ENCODE measurements around the gene ABHD17A.
A peak's percentile ranks its signal among the peaks of the same experiment; 100 is the strongest.
"Not testable (repeated sequence)": the region's sequence is repeated elsewhere in the genome, so short reads cannot be mapped to it uniquely, and the experiment has no call there.

ABHD17A gene

DNA sequence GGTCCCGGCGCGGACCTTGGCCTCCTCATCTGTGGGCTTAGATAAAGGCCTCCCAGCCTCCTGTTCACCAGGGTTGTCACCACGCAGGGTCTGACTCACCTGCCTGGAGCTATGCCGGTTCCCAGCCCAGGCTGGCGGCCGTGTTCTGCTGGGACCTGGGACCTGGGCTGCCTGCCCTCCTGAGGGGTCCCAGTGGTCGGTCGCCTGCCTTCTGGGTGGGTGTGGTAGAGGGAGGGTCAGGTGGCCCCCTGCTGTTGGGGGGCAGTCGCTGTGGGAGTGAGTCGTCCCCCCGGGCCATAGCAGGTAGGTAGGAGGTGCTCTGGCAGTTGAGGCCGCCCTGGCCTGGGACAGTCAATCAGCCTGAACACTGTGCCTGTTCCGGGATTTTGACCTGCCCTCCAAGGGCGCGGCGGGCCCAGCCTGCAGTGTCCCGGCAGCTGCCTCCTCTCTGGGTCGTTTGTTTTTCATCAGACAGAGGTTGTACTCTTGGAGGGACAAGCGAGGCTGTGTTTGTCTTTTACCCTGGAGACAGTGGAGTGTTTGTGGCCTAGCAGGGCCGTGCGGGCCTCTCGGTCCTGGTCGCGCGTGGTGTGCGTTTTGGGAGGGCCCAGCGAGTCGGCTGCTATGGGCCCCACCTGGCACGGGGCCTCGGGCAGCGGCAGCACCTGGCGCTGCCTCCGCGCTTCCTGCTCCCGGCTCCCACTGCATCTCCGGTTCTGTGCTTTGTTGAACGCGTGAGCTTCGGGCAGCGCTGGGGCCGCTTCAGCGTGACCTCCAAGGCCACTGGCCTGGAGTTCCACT, 22.5 kb upstream of the ABHD17A start:
- no peak overlapping the region for H3K27ac ChIP-seq (ENCODE audit: low read depth, low read length)
- no peak overlapping the region for H3K9ac ChIP-seq (ENCODE audit: low read length)
- H3K4me3 ChIP-seq (ENCODE audit: low read length): peak overlapping the region; percentile 25
- H3K36me3 ChIP-seq (ENCODE audit: control insufficient read depth, insufficient read depth, low read length): no peaks in the 10 kb centered on the region
- H3K27me3 ChIP-seq (ENCODE audit: control insufficient read depth, insufficient read depth, low read length): no peaks in the 10 kb centered on the region
- no peaks in the 10 kb centered on the region for H3K4me1 ChIP-seq (ENCODE audit: control insufficient read depth, insufficient read depth, low read length)

DNA sequence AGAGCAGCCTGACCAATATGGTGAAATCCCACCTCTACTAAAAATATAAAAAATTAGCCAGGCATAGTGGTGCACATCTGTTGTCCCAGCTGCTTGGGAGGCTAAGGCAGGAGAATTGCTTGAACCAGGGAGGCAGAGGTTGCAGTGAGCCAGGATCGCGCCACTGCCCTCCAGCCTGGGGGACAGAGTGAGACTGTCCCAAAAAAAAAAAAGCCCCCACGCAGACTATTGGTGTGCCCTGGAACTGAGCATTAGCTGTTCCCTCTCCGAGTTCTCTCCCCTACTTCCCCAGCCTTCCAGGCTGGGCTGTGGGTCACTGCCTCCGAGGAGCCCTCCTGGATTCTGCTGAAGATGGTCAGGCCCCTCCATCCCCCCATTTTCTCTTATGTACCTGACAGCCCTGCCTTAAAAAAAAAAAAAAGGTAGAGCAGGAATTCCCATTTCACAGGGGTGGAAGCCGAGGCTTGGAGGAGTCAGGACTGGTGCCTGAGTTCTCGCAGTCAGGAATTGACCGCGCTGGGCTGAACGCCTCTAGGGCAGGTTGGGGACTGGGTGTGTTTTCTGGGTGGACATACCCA, 21.8 kb upstream of the ABHD17A start:
- H3K27me3 ChIP-seq (ENCODE audit: control insufficient read depth, insufficient read depth, low read length): no peaks in the 10 kb centered on the region
- H3K9ac ChIP-seq (ENCODE audit: low read length): no peak overlapping the region
- no peaks in the 10 kb centered on the region for H3K36me3 ChIP-seq (ENCODE audit: control insufficient read depth, insufficient read depth, low read length)
- H3K4me3 ChIP-seq (ENCODE audit: low read length): no peak overlapping the region
- no peak overlapping the region for H3K27ac ChIP-seq (ENCODE audit: low read depth, low read length)
- no peaks in the 10 kb centered on the region for H3K4me1 ChIP-seq (ENCODE audit: control insufficient read depth, insufficient read depth, low read length)

DNA sequence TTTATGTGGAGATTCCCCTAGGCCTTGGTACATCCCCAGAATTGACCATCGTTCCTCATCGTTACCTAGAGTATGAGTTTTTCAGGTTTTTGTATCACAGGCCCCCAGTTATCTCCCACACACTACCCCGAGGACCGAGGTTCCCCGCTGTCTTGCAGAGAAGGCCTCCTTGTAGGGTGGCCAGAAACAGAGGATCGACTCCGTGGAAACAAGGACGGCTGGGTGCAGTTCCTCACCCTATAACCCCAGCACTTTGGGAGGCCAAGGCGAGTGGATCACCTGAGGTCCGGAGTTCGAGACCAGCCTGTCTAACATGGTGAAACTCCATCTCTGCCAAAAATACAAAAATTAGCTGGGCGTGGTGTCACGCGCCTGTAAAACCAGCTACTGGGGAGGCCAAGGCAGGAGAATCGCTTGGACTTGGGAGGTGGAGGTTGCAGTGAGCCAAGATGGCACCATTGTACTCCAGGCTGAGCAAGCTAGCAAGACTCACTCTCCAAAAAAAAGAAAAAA, 20.6 kb upstream of the ABHD17A start:
- Histone ChIP-seq H3K27ac (ENCODE audit: low read depth, low read length) (peak overlapping the region; percentile 87), H3K4me3 (ENCODE audit: low read length) (peak overlapping the region; percentile 85), H3K36me3 (ENCODE audit: control insufficient read depth, insufficient read depth, low read length) (no peaks in the 10 kb centered on the region), H3K4me1 (ENCODE audit: control insufficient read depth, insufficient read depth, low read length) (no peaks in the 10 kb centered on the region), H3K27me3 (ENCODE audit: control insufficient read depth, insufficient read depth, low read length) (no peaks in the 10 kb centered on the region), H3K9ac (ENCODE audit: low read length) (peak overlapping the region; percentile 47)

- Histone ChIP-seq H3K4me1 (ENCODE audit: control insufficient read depth, insufficient read depth, low read length) (no peaks in the 10 kb centered on the region), H3K27ac (ENCODE audit: low read depth, low read length) (peak within 1 kb of the TSS; percentile 87), H3K36me3 (ENCODE audit: control insufficient read depth, insufficient read depth, low read length) (no peaks in the 10 kb centered on the region), H3K4me3 (ENCODE audit: low read length) (peak within 1 kb of the TSS; percentile 85), H3K9ac (ENCODE audit: low read length) (peak within 1 kb of the TSS; percentile 47), H3K27me3 (ENCODE audit: control insufficient read depth, insufficient read depth, low read length) (no peaks in the 10 kb centered on the region)
Measured at GRCh38 chr19:1905110-1905862, 20.0 kb upstream of the ABHD17A start, which contains the start of the genes ADAT3 and SCAMP4. Gene ADAT3, plus strand, starts transcription at chr19:1905399. Its CDS starts 6,649 bp downstream, at chr19:1912048. Gene SCAMP4, plus strand, starts transcription at chr19:1905399. Its CDS starts 9,621 bp downstream, at chr19:1915020.

DNA sequence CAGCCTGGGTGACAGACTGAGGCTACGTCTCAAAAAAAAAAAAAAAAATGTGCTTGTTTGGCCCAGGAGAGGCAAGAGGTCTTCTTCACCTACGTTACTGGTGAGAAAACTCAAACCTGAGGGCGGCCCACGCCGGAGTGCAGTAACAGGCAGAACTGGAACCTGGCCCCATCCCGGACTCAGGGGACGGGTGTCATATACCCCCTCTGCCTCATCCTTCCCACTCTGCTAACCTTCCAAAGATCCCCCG, 19.5 kb upstream of the ABHD17A start:
- Histone ChIP-seq H3K4me3 (ENCODE audit: low read length) (peak overlapping the region; percentile 44), H3K4me1 (ENCODE audit: control insufficient read depth, insufficient read depth, low read length) (no peaks in the 10 kb centered on the region), H3K9ac (ENCODE audit: low read length) (no peak overlapping the region), H3K27ac (ENCODE audit: low read depth, low read length) (peak overlapping the region; percentile 87), H3K27me3 (ENCODE audit: control insufficient read depth, insufficient read depth, low read length) (no peaks in the 10 kb centered on the region), H3K36me3 (ENCODE audit: control insufficient read depth, insufficient read depth, low read length) (no peaks in the 10 kb centered on the region)

- H3K4me3 ChIP-seq (ENCODE audit: low read length): no peak overlapping the region
- H3K27ac ChIP-seq (ENCODE audit: low read depth, low read length): no peak overlapping the region
- H3K9ac ChIP-seq (ENCODE audit: low read length): no peak overlapping the region
- H3K27me3 ChIP-seq (ENCODE audit: control insufficient read depth, insufficient read depth, low read length): no peaks in the 10 kb centered on the region
- no peaks in the 10 kb centered on the region for H3K4me1 ChIP-seq (ENCODE audit: control insufficient read depth, insufficient read depth, low read length)
- no peaks in the 10 kb centered on the region for H3K36me3 ChIP-seq (ENCODE audit: control insufficient read depth, insufficient read depth, low read length)
Measured at GRCh38 chr19:1902923-1903322, 17.6 kb upstream of the ABHD17A start.

DNA sequence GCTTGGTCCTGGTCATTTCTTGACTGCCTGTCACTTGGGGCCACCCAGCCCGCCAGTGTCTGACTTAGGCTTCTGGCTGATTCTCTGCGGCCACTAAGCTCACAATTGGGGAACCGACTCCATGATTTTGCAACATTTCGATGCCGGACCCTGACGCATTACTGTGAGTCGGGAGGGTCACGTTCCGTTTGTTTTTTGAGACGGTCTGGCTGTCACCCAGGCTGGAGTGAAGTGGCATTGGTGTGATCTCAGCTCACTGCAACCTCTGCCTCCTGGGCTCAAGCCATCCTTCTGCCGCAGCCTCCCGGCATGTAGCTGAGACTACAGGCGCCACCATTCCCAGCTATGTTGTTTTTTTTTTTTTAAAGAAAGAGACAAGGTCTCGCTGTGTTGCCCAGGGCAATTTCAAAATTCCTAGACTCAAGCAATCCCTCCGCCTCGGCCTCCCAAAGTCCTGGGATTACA, 16.7 kb upstream of the ABHD17A start:
- Histone ChIP-seq H3K36me3 (ENCODE audit: control insufficient read depth, insufficient read depth, low read length) (no peaks in the 10 kb centered on the region), H3K27ac (ENCODE audit: low read depth, low read length) (no peak overlapping the region), H3K27me3 (ENCODE audit: control insufficient read depth, insufficient read depth, low read length) (no peaks in the 10 kb centered on the region), H3K9ac (ENCODE audit: low read length) (no peak overlapping the region), H3K4me3 (ENCODE audit: low read length) (no peak overlapping the region), H3K4me1 (ENCODE audit: control insufficient read depth, insufficient read depth, low read length) (no peaks in the 10 kb centered on the region)

DNA sequence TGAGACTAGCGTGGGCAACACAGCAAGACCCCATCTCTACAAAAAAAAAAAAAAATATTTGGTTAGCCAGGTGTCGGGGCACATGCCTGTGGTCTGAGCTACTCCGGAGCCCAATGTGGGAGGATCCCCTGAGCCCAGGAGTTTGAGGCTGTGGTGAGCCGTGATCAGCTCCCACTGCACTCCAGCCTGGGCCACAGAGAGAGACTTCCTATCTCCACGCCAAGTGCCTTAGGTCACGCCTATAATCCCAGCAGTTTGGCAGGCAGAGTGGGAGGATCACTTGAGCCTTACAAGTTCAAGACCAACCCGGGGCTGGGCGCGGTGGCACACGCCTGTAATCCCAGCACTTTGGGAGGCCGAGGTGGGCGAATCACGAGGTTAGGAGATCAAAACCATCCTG, 11.2 kb upstream of the ABHD17A start:
- Histone ChIP-seq H3K9ac (ENCODE audit: low read length) (no peak overlapping the region), H3K4me3 (ENCODE audit: low read length) (no peak overlapping the region), H3K4me1 (ENCODE audit: control insufficient read depth, insufficient read depth, low read length) (no peaks in the 10 kb centered on the region), H3K27me3 (ENCODE audit: control insufficient read depth, insufficient read depth, low read length) (no peaks in the 10 kb centered on the region), H3K36me3 (ENCODE audit: control insufficient read depth, insufficient read depth, low read length) (no peaks in the 10 kb centered on the region), H3K27ac (ENCODE audit: low read depth, low read length) (no peak overlapping the region)

GRCh38 chr19:1893791-1894190, 8.5 kb upstream of the ABHD17A start:
- H3K27ac ChIP-seq (ENCODE audit: low read depth, low read length): no peak overlapping the region
- H3K9ac ChIP-seq (ENCODE audit: low read length): no peak overlapping the region
- H3K4me1 ChIP-seq (ENCODE audit: control insufficient read depth, insufficient read depth, low read length): no peaks in the 10 kb centered on the region
- no peak overlapping the region for H3K4me3 ChIP-seq (ENCODE audit: low read length)
- H3K36me3 ChIP-seq (ENCODE audit: control insufficient read depth, insufficient read depth, low read length): no peaks in the 10 kb centered on the region
- H3K27me3 ChIP-seq (ENCODE audit: control insufficient read depth, insufficient read depth, low read length): no peaks in the 10 kb centered on the region

- Histone ChIP-seq H3K4me3 (ENCODE audit: low read length) (no peak overlapping the region), H3K27ac (ENCODE audit: low read depth, low read length) (no peak overlapping the region), H3K36me3 (ENCODE audit: control insufficient read depth, insufficient read depth, low read length) (no peaks in the 10 kb centered on the region), H3K4me1 (ENCODE audit: control insufficient read depth, insufficient read depth, low read length) (no peaks in the 10 kb centered on the region), H3K9ac (ENCODE audit: low read length) (no peak overlapping the region), H3K27me3 (ENCODE audit: control insufficient read depth, insufficient read depth, low read length) (no peaks in the 10 kb centered on the region)
Measured at GRCh38 chr19:1889907-1890306, 4.6 kb upstream of the ABHD17A start.

- no peaks in the 10 kb centered on the region for H3K27me3 ChIP-seq (ENCODE audit: control insufficient read depth, insufficient read depth, low read length)
Measured at GRCh38 chr19:1888385-1888784, 3.1 kb upstream of the ABHD17A start.

DNA sequence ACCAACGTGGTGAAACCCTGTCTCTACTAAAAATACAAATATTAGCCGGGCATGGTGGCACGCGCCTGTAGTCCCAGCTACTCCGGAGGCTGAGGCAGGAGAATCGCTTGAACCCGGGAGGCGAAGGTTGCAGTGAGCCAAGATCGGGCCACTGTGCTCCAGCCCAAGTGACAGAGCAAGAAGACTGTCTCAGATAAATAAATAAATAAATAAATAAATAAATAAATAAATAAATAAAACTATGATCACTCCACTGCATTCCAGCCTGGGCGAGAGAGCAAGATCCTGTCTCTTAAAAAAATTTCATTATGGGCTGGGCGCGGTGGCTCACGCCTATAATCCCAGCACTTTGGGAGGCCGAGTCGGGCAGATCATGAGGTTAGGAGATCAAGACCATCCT, 1.1 kb upstream of the ABHD17A start:
- H3K27ac ChIP-seq (ENCODE audit: low read depth, low read length); H3K36me3 ChIP-seq (ENCODE audit: control insufficient read depth, insufficient read depth, low read length); H3K4me3 ChIP-seq (ENCODE audit: low read length); H3K27me3 ChIP-seq (ENCODE audit: control insufficient read depth, insufficient read depth, low read length); H3K9ac ChIP-seq (ENCODE audit: low read length): not testable (repeated sequence)
- H3K4me1 ChIP-seq (ENCODE audit: control insufficient read depth, insufficient read depth, low read length): peaks cover 21% of the 10 kb centered on the region

More at GRCh38 chr19:1888385-1888784, 3.1 kb upstream of the ABHD17A start:
- H3K9ac ChIP-seq (ENCODE audit: low read length): no peak overlapping the region
- no peaks in the 10 kb centered on the region for H3K36me3 ChIP-seq (ENCODE audit: control insufficient read depth, insufficient read depth, low read length)
- H3K27ac ChIP-seq (ENCODE audit: low read depth, low read length): no peak overlapping the region
- H3K4me3 ChIP-seq (ENCODE audit: low read length): no peak overlapping the region
- peaks cover 12% of the 10 kb centered on the region for H3K4me1 ChIP-seq (ENCODE audit: control insufficient read depth, insufficient read depth, low read length)

All from rectal smooth muscle tissue (tissue), 1 donor.